GM10266 (cell line): ENCODE data around the gene QSER1.

ENCODE experiments used
- DNase-seq: peaks from one replicate; pipeline ENCODE4 v3.0.0; 2012; ENCODE audit errors: extremely low spot score
- TF ChIP-seq, protein P1 (sequence below): IDR thresholded peaks from 2 replicates; pipeline ENCODE4 v1.5.1; 2012; ENCODE audit warnings: mild to moderate bottlenecking, low read depth; ENCODE audit not compliant: control insufficient read depth, insufficient read depth; ENCODE audit errors: missing control alignments

Gene QSER1

DNA sequence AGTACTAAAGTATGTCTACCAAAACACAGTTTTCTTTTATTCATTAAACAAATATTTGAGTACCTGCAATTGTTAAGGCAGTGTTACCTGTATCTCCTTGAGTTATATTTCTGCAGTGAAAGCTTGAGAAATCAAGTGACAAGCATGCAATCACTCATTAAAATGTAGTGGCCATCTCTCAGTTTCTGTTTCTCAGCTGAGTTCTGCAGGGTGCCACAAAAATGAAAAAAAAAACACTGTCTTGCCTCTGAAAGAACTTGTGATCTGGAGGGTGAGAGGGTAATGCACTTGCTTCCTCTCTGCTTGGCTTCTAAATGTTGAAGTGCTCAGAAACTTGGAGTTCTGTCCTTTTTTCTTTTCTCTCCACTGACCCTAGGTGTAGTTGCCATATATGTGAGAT, 6.8 kb downstream of the QSER1 start:
- TF ChIP-seq, protein P1, sequence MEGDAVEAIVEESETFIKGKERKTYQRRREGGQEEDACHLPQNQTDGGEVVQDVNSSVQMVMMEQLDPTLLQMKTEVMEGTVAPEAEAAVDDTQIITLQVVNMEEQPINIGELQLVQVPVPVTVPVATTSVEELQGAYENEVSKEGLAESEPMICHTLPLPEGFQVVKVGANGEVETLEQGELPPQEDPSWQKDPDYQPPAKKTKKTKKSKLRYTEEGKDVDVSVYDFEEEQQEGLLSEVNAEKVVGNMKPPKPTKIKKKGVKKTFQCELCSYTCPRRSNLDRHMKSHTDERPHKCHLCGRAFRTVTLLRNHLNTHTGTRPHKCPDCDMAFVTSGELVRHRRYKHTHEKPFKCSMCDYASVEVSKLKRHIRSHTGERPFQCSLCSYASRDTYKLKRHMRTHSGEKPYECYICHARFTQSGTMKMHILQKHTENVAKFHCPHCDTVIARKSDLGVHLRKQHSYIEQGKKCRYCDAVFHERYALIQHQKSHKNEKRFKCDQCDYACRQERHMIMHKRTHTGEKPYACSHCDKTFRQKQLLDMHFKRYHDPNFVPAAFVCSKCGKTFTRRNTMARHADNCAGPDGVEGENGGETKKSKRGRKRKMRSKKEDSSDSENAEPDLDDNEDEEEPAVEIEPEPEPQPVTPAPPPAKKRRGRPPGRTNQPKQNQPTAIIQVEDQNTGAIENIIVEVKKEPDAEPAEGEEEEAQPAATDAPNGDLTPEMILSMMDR = no peak
- peak; percentile 41 for DNase-seq

DNA sequence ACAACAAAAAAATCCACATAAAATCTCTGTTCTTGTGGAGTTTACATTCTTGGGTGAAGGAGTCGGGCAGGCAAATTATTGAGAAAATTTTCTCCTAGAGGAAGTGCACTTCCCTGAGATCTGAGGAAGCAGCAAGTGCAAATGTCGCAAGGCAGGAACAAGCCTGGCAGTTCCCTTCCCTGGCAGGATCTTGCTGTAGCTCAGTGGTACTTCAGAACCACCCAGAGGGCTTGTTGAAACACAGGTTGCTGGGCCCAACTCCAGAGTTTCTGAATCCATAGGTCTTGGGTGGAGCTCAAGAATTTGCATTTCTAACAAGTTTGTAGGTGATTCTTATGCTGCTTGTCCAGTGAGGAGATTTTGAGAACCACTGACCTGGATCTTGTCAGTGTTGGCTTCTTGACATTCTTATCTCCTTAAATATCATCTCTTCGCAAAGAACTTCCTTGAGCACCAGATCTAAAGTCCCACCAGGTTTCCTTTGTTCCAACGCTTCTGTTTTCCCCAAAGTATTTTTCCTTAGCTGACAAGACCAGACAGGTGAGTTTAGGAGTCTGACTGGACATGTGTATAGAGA, 9.6 kb downstream of the QSER1 start:
- TF ChIP-seq, protein P1 = no peak
- DNase-seq = no peak

DNA sequence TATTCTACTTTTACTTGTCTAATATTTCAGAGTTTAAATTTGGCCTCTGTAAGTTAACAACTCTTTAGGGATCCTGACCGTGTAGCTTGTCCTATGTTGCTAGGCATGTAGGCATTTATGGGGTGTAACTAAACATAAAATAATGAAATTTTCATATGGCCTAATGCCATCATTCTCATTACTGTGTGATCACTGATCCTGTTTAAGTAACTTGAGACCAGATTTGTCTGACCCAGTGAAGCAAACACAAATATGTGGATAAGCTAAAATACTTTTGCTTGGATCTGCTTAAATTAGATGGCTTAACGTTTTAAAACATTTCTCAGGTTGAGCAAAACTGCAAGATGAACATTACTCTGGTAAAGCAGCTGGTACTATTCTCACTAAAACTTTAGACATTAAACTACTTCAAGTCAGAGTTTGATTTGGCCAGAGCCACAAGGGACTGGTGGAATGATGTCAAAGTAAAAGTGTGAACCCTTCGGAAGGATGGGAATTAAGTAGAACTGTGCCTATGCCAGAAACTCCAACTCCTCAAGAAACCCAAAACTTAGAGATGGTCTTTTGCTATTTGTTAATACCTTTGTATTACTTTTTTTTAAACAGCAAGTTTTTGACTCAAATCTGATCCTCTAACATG, 12.5 kb downstream of the QSER1 start:
- TF ChIP-seq, protein P1 = no peak
- DNase-seq = no peak

DNA sequence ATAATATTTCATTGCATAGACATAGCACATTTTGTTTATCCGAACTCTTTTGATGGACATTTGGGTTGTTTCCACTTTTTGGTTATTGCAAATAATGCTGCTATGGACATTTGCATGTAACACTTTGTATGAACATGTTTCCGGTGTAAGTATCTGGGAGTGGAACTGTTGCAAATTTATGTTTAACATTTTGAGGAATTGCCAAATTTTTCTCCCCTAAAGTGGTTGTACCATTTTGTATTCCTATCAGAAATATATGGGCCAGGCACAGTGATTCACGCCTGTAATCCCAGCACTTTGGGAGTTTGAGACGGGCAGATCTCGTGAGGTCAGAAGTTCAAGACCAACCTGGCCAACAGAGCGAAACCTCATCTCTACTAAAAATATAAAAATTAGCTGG, 16.0 kb downstream of the QSER1 start:
- DNase-seq = no peak
- TF ChIP-seq, protein P1 = no peak

DNA sequence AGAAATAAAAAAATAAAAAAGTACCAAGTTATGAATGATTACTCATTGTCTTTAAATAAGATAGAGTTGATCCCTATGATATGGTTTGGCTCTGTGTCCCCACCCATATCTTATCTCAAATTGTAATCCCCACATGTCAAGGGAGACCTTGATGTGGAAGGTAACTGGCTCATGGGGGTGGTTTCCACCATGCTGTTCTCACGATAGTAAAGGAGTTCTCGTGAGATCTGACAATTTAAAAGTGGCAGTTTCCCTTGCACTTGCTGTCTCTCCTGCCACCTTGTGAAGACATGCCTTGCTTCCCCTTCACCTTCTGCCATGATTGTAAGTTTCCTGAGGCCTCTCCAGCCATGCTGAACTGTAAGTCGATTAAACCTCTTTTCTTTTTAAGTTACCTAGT, 18.8 kb downstream of the QSER1 start:
- DNase-seq = no peak
- TF ChIP-seq, protein P1 = no peak

DNA sequence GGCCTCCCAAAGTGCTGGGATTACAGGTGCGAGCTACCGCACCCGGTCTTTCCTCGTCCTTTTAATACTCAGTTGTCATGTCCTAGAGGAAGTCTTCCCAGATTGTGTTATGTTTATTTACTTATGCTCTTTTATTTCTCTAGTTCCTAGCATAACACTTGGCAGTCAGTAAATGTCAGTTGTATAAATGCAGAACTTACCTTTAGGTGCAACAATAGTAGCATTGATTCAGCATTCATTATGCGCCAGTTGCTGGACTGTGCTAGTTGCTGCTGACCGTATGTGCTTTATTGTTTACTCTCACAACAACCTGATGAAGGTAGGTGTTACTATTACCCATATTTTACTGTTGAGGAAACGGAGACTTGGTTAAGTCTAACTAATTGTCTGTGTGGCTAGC, 20.8 kb downstream of the QSER1 start:
- TF ChIP-seq, protein P1 = no peak

DNA sequence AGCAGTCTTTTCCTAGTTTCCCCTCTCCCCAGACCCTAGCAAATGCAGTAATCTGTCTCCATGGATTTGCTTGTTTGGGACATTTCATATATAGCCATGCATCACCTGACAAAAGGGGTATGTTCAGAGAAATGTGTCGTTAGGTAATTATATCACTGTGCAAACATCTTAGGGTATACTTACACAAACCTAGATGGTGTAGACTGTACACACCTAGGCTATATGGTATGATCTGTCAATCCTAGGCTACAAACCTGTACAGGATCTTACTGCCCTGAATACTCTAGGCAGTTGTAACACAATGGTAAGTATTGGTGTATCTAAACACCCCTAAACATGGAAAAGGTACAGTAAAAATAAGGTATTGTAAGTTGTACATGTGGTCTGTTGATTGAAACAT, 23.8 kb downstream of the QSER1 start:
- DNase-seq = no peak
- TF ChIP-seq, protein P1 = no peak

More for the DNA sequence above, 20.8 kb downstream of the QSER1 start:
- no peak for DNase-seq
